WTC11 (cell line): ENCODE data around the gene C17orf78.

Experiments
- CBFB ChIP-seq: sonication (generic); formaldehyde crosslinking; IDR thresholded peaks from 2 replicates; pipeline ENCODE4 v1.8.1; 2022; ENCODE audit warnings: mild to moderate bottlenecking, low read depth, missing genetic modification reagents
- ZBTB21 ChIP-seq: sonication (generic); formaldehyde crosslinking; IDR thresholded peaks from 2 replicates; pipeline ENCODE4 v1.8.1; 2023; ENCODE audit warnings: mild to moderate bottlenecking, missing genetic modification reagents, borderline replicate concordance
- TF ChIP-seq, protein P1 (sequence below): fragments of 200-600 bp; IDR thresholded peaks from 2 replicates; pipeline ENCODE4 v1.8.0; 2022; ENCODE audit warnings: antibody characterized with exemption
- TF ChIP-seq, protein P2 (sequence below): sonication (generic); formaldehyde crosslinking; IDR thresholded peaks from 2 replicates; pipeline ENCODE4 v1.8.1; 2022; ENCODE audit warnings: low read depth, mild to moderate bottlenecking, moderate library complexity, missing genetic modification reagents, borderline replicate concordance

DNA sequence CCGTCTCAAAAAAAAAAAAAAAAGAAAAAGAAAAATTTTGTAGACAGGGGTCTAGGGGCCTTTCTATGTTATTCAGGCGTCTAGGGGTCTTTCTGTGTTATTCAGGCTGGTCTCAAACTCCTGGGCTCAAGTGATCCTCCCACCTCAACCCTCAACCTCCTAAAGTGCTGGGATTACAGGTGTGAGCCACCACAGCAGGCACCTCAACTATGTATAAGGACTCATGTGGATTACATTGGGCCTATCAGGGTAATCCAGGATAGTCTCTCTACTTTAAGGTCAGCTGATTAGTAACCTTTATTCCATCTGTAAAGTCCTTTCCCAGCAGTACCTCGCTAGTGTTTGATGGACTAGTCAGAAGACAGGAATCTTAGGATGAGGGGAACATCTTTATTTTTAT, 53.3 kb downstream of the C17orf78 start:
- TF ChIP-seq, protein P1, sequence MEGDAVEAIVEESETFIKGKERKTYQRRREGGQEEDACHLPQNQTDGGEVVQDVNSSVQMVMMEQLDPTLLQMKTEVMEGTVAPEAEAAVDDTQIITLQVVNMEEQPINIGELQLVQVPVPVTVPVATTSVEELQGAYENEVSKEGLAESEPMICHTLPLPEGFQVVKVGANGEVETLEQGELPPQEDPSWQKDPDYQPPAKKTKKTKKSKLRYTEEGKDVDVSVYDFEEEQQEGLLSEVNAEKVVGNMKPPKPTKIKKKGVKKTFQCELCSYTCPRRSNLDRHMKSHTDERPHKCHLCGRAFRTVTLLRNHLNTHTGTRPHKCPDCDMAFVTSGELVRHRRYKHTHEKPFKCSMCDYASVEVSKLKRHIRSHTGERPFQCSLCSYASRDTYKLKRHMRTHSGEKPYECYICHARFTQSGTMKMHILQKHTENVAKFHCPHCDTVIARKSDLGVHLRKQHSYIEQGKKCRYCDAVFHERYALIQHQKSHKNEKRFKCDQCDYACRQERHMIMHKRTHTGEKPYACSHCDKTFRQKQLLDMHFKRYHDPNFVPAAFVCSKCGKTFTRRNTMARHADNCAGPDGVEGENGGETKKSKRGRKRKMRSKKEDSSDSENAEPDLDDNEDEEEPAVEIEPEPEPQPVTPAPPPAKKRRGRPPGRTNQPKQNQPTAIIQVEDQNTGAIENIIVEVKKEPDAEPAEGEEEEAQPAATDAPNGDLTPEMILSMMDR: no peak
- TF ChIP-seq CBFB (CRISPR knock-in tag): no peak
- TF ChIP-seq, protein P2, sequence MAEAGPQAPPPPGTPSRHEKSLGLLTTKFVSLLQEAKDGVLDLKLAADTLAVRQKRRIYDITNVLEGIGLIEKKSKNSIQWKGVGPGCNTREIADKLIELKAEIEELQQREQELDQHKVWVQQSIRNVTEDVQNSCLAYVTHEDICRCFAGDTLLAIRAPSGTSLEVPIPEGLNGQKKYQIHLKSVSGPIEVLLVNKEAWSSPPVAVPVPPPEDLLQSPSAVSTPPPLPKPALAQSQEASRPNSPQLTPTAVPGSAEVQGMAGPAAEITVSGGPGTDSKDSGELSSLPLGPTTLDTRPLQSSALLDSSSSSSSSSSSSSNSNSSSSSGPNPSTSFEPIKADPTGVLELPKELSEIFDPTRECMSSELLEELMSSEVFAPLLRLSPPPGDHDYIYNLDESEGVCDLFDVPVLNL (CRISPR knock-in tag): no peak
- no peak for TF ChIP-seq ZBTB21 (CRISPR knock-in tag)
